HEK293 (cell line): Measurements from ENCODE around the gene DCUN1D2.

Source experiments
- CTCF ChIA-PET: fragments of 350-600 bp; formaldehyde crosslinking; extraction: SDS; loops from one replicate; lab custom pipeline; 2021; ENCODE audit warnings: antibody characterized with exemption; lab: Yijun Ruan, JAX
- POLR2A ChIA-PET: fragments of 300-600 bp; formaldehyde crosslinking; extraction: SDS; loops from one replicate; lab custom pipeline; 2020; ENCODE audit warnings: antibody characterized with exemption, inconsistent platforms; lab: Yijun Ruan, JAX
- H3K27ac ChIP-seq: fragments of 200-500 bp; sonication (Bioruptor generic); 2 replicates; pipeline ENCODE4 v1.5.1; 2014; ENCODE audit warnings: low read depth, low read length, control low read depth, inconsistent platforms; ENCODE audit errors: extremely low read depth
- H3K36me3 ChIP-seq, 2 experiments: fragments of 200-500 bp in 1 of 2; sonication (Bioruptor generic) in 1 of 2; 1 replicate in 1 of 2; 2 replicates in 1 of 2; pipeline ENCODE4 v1.5.1; 2014 to 2017; ENCODE audit warnings: inconsistent platforms in 2 of 2, low read length in 2 of 2; ENCODE audit not compliant: control insufficient read depth in 2 of 2, insufficient read depth in 1 of 2
- H3K4me1 ChIP-seq: fragments of 200-500 bp; sonication (Bioruptor generic); 2 replicates; pipeline ENCODE4 v1.5.1; 2014; ENCODE audit warnings: mild to moderate bottlenecking, low read length, inconsistent platforms; ENCODE audit not compliant: control insufficient read depth, insufficient read depth
- H3K4me3 ChIP-seq: 2 replicates; pipeline ENCODE4 v1.5.1; 2011; ENCODE audit warnings: low read depth, mild to moderate bottlenecking, control low read depth, low read length, moderate library complexity
- H3K9me3 ChIP-seq: fragments of 200-500 bp; sonication (Bioruptor generic); 2 replicates; pipeline ENCODE4 v1.5.1; 2014; ENCODE audit warnings: low read depth, low read length, inconsistent platforms; ENCODE audit not compliant: control insufficient read depth, insufficient read depth
- ATF2 ChIP-seq: fragments of 450-650 bp; formaldehyde crosslinking; IDR thresholded peaks from 2 replicates; pipeline ENCODE4 v1.5.1; 2016; ENCODE audit warnings: missing biosample characterization, missing genetic modification characterization, low read depth
- MYNN ChIP-seq: fragments of 450-650 bp; formaldehyde crosslinking; IDR thresholded peaks from 2 replicates; pipeline ENCODE4 v1.5.1; 2016; ENCODE audit warnings: missing biosample characterization, missing genetic modification characterization, borderline replicate concordance
- ZBTB20 ChIP-seq: fragments of 450-650 bp; formaldehyde crosslinking; IDR thresholded peaks from 2 replicates; pipeline ENCODE4 v1.5.1; 2016; ENCODE audit warnings: missing biosample characterization, missing genetic modification characterization
- ZFP69B ChIP-seq: fragments of 450-650 bp; formaldehyde crosslinking; IDR thresholded peaks from 2 replicates; pipeline ENCODE4 v1.5.1; 2016; ENCODE audit warnings: missing biosample characterization, missing genetic modification characterization
- ZNF112 ChIP-seq: fragments of 450-650 bp; formaldehyde crosslinking; IDR thresholded peaks from 2 replicates; pipeline ENCODE4 v1.5.0; 2017; ENCODE audit warnings: missing biosample characterization, missing genetic modification characterization
- ZNF146 ChIP-seq: fragments of 450-650 bp; formaldehyde crosslinking; IDR thresholded peaks from 2 replicates; pipeline ENCODE4 v1.5.1; 2016; ENCODE audit warnings: missing biosample characterization, missing genetic modification characterization
- ZNF19 ChIP-seq: fragments of 450-650 bp; formaldehyde crosslinking; IDR thresholded peaks from 2 replicates; pipeline ENCODE4; 2016; ENCODE audit warnings: missing biosample characterization, missing genetic modification characterization, low read depth
- ZNF2 ChIP-seq: fragments of 450-650 bp; formaldehyde crosslinking; IDR thresholded peaks from 2 replicates; pipeline ENCODE4 v1.5.1; 2016; ENCODE audit warnings: missing biosample characterization, missing genetic modification characterization
- ZNF211 ChIP-seq: fragments of 450-650 bp; formaldehyde crosslinking; IDR thresholded peaks from 2 replicates; pipeline ENCODE4 v1.5.1; 2016; ENCODE audit warnings: low read depth, missing biosample characterization, missing genetic modification characterization
- ZNF221 ChIP-seq: fragments of 450-650 bp; formaldehyde crosslinking; IDR thresholded peaks from 2 replicates; pipeline ENCODE4 v1.5.1; 2017; ENCODE audit warnings: missing biosample characterization, missing genetic modification characterization, borderline replicate concordance
- ZNF335 ChIP-seq: fragments of 450-650 bp; formaldehyde crosslinking; conservative IDR thresholded peaks from 2 replicates; pipeline ENCODE4 v1.5.1; 2016; ENCODE audit warnings: missing biosample characterization, missing genetic modification characterization
- ZNF341 ChIP-seq: fragments of 450-650 bp; formaldehyde crosslinking; IDR thresholded peaks from 2 replicates; pipeline ENCODE4; 2016; ENCODE audit warnings: low read depth, missing biosample characterization, missing genetic modification characterization
- ZNF514 ChIP-seq: fragments of 450-650 bp; formaldehyde crosslinking; IDR thresholded peaks from 2 replicates; pipeline ENCODE4 v1.5.1; 2016; ENCODE audit warnings: missing biosample characterization, missing genetic modification characterization
- ZNF521 ChIP-seq: fragments of 450-650 bp; formaldehyde crosslinking; IDR thresholded peaks from 2 replicates; pipeline ENCODE4 v1.5.1; 2017; ENCODE audit warnings: missing biosample characterization, mild to moderate bottlenecking, missing genetic modification characterization
- ZNF561 ChIP-seq: fragments of 450-650 bp; IDR thresholded peaks from 2 replicates; pipeline ENCODE4 v1.5.1; 2018; ENCODE audit warnings: missing biosample characterization, missing genetic modification characterization, borderline replicate concordance
- ZNF571 ChIP-seq: fragments of 450-650 bp; formaldehyde crosslinking; IDR thresholded peaks from 2 replicates; pipeline ENCODE4 v1.5.0; 2017; ENCODE audit warnings: missing biosample characterization, missing genetic modification characterization
- ZNF626 ChIP-seq: fragments of 450-650 bp; sonication (Bioruptor Pico); formaldehyde crosslinking; IDR thresholded peaks from 2 replicates; pipeline ENCODE4 v1.5.1; 2018; ENCODE audit warnings: missing biosample characterization, missing genetic modification characterization, inconsistent platforms
- ZNF830 ChIP-seq: fragments of 450-650 bp; IDR thresholded peaks from 2 replicates; pipeline ENCODE4 v1.5.0; 2018; ENCODE audit warnings: missing biosample characterization, missing genetic modification characterization, low read depth, mild to moderate bottlenecking, moderate library complexity
- ZSCAN16 ChIP-seq: fragments of 450-650 bp; formaldehyde crosslinking; IDR thresholded peaks from 2 replicates; pipeline ENCODE4 v1.5.1; 2016; ENCODE audit warnings: missing biosample characterization, missing genetic modification characterization
- TF ChIP-seq, protein P1 (sequence below): fragments of 450-650 bp; formaldehyde crosslinking; IDR thresholded peaks from 2 replicates; pipeline ENCODE4 v1.5.1; 2016; ENCODE audit warnings: missing biosample characterization, missing genetic modification characterization

Gene DCUN1D2

GRCh38 chr13:113420232-113420631 is 70.3 kb downstream of the DCUN1D2 start (continued):
- TF ChIP-seq MYNN (tag by site-specific recombination) (no peak), ATF2 (no peak), ZSCAN16 (tag by site-specific recombination) (no peak), ZNF2 (tag by site-specific recombination) (no peak), ZNF112 (tag by site-specific recombination) (no peak)

DNA sequence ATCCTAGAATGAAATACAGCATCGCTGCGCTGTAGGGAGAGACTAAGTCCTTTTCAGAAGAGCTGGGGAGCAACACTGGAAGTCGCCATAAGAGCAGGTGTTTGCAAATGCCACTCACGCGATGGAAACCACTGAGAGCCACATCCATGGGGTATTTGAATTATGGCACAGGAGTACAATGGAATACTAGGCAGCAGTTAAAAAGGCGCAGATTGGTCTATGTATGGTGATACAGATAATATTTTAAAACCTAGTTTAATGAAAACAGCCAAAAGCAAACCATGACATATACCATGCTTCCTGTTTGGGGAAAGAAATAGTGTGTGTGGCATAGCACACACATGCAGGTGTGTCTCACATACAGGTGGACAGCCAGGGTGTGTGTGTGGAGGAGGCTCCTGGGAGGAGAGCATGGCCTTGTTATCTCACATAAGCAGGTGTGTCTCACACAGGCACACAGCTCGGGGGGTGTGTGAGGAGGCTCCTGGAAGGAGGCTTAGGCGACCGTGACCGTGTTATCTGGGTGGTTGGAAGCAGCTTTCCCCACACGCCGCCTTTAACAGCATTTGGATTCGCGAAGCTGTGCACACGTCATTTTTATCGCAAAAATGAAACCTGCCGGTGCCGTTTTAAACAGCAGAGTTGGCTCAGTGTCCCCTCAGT is 70.8 kb downstream of the DCUN1D2 start:
- H3K27ac ChIP-seq, result no peak overlapping the region
- H3K4me1 ChIP-seq, result no peaks in the 10 kb centered on the region
- ChIA-PET POLR2A (interaction anchor here (0.6 kb wide), 1 partner anchor 98 kb away, joined by 3 read pairs; no protein-coding TSS in a partner anchor), CTCF (no interaction called here)
- no peaks in the 10 kb centered on the region for H3K36me3 ChIP-seq
- TF ChIP-seq, protein P1, sequence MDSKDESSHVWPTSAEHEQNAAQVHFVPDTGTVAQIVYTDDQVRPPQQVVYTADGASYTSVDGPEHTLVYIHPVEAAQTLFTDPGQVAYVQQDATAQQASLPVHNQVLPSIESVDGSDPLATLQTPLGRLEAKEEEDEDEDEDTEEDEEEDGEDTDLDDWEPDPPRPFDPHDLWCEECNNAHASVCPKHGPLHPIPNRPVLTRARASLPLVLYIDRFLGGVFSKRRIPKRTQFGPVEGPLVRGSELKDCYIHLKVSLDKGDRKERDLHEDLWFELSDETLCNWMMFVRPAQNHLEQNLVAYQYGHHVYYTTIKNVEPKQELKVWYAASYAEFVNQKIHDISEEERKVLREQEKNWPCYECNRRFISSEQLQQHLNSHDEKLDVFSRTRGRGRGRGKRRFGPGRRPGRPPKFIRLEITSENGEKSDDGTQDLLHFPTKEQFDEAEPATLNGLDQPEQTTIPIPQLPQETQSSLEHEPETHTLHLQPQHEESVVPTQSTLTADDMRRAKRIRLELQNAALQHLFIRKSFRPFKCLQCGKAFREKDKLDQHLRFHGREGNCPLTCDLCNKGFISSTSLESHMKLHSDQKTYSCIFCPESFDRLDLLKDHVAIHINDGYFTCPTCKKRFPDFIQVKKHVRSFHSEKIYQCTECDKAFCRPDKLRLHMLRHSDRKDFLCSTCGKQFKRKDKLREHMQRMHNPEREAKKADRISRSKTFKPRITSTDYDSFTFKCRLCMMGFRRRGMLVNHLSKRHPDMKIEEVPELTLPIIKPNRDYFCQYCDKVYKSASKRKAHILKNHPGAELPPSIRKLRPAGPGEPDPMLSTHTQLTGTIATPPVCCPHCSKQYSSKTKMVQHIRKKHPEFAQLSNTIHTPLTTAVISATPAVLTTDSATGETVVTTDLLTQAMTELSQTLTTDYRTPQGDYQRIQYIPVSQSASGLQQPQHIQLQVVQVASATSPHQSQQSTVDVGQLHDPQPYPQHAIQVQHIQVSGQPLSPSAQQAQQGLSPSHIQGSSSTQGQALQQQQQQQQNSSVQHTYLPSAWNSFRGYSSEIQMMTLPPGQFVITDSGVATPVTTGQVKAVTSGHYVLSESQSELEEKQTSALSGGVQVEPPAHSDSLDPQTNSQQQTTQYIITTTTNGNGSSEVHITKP, result no peak
- TF ChIP-seq ZNF146 (tag by site-specific recombination), result peak; percentile 56
- H3K9me3 ChIP-seq, result no peaks in the 10 kb centered on the region
- H3K4me3 ChIP-seq, result no peak overlapping the region

GRCh38 chr13:113418722-113419049 is 71.8 kb downstream of the DCUN1D2 start:
- H3K27ac ChIP-seq, result no peak overlapping the region
- ChIA-PET CTCF (no interaction called here), POLR2A (no interaction called here)
- TF ChIP-seq ZNF521 (no peak), ZNF221 (tag by site-specific recombination) (no peak), ZNF830 (tag by site-specific recombination) (no peak), ZNF514 (no peak), ZFP69B (tag by site-specific recombination) (no peak), ZNF211 (no peak), ZNF19 (tag by site-specific recombination) (no peak), ZBTB20 (no peak), ZNF561 (tag by site-specific recombination) (no peak), ZNF571 (tag by site-specific recombination) (no peak), ZNF626 (no peak), ZNF341 (tag by site-specific recombination) (no peak), ZNF335 (tag by site-specific recombination) (no peak)
- no peaks in the 10 kb centered on the region for H3K4me1 ChIP-seq
- H3K4me3 ChIP-seq, result no peak overlapping the region
- H3K36me3 ChIP-seq, result no peaks in the 10 kb centered on the region
- H3K9me3 ChIP-seq, result no peaks in the 10 kb centered on the region
